HG03378 (cell line): ENCODE results near the gene RGS7.
"Not testable (repeated sequence)": the region's sequence is repeated elsewhere in the genome, so short reads cannot be mapped to it uniquely, and the experiment has no call there.

Experiments used
- ATAC-seq: cut with Tn5 transposase; IDR thresholded peaks from one replicate; pipeline ENCODE4 v1.9.1; 2021; ENCODE audit warnings: mild to moderate bottlenecking, moderate library complexity; ENCODE audit not compliant: unreplicated experiment

The RGS7 gene

DNA sequence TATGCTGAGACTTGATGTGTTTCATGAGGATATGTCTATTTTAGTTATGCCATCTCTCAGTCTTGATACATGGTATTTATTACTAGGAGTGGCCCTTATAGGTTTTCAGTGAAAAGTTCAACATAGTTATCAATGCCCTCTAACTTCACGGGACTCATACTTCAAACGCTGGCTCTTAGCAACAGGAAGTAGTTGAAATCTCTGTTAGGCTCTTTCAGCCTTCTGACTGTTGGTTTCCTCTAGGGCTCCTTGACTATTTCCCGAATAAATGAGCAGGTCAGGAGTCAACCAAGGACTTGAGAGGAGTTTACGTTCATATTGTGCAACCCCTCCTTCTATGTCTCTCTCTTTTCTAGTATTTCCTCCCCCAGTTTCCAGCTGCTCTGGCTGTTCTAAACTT lies 141.8 kb downstream of the RGS7 start:
- ATAC-seq, result no peak

DNA sequence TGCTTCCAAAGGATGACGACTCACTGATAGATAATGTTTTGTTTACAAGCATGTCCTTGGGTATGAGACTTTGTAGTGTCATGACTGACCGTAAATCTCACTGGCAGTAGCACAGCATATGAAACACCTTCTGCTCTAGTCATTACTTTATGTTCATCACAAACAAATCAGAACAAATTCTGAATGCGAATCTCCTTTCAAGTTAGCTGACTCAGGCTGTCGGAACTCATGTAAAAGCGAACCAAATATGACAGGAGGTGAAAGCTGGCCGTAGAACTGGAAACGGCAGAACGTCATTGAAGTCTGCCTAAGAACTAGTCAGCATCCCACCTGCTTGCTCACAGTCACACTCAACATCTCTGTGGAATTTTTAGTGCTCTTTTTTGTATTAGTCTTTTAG lies 143.9 kb downstream of the RGS7 start:
- ATAC-seq, result no peak

DNA sequence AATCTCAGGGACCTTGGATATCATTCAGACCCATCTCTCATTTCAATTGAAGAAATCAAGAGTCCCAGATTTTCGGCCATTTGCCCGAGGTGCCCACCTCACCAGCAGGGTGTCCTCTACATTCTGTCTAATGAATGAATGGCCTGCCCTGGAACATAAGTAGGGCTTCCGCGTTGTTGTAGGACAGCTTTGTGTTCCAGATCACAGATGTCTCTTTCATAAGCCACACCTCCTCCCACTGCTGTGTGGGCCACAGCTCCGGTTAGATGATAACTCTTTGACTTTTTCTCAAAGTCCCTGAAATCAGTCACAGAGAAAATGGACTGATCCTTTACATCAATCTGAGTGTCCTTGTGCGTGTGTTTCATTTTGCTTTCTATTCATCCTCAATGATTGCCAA lies 144.4 kb downstream of the RGS7 start:
- ATAC-seq, result no peak

DNA sequence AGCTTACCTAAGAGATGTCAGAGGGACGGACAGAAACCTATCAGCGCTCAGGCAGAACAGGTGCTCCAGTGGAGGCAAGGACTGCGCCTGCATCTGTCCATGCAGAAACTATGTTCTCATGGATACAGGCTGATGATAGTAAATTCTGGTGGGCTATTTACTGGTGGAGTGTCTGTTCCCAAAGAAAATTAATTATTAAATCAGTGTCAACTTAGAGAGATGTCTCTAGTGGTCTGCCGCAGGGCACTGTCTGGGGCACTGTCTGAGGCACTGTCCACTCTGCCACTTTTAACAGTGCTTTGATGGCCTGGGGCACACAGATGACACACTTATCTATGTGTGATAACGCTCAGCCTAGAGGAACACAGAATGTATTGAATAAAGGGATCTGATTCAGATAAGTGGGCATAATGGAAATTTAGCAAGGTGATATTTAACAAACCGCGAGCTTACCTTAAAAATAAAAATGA lies 148.1 kb downstream of the RGS7 start:
- no peak for ATAC-seq

DNA sequence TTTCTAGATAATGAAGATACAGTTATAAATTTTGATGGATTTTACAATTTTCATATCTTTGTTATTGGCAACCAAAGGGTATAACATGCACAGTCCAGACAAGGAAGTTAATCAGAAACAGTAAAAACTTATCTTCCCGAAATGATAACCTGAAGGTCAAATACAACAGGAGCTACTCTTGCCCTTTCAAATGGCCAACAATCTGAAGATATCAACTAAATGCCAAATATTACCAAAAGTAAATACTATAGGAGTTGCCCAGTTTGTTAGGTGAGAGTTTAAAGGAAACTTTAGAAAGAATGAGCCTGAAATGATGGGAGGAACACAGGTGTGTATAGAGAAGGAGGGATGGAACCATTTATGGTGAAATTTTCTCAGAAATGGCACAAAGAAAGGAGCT lies 153.2 kb downstream of the RGS7 start:
- ATAC-seq, result no peak

DNA sequence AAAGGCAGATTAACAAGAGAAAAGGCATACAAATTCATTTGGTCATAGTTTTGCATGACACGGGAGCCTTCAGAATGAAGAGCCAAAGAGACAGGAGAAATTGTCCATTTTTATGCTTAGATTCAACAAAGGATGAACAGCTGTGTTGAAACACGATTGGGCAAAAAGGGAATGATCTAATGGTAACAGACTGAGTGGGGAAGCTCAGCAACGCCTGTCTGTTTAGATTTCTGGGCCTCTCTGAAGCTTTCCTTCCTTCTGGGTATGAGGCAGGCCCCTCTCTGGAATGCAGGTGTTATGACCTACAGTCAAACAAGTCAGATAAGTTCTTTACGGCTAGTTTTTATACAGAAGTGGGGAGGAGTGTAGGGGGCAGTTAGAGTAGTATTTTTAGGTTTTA lies 154.6 kb downstream of the RGS7 start:
- ATAC-seq, result no peak

DNA sequence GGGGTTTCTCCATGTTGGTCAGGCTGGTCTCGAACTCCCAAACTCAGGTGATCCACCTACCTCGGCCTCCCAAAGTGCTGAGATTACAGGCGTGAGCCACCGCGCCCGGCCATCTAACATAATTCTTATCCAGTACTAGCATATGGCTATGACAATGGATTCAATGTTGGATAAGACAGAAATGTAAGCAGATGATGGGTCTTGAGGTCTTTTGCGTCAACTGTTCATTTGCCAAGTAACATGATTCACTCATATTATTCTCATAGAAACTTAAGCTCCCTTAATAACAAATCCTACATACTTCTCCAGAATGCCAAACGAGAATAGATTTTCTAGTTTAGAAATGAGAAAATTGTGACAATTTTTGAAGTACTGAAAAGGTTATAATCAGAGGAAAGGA lies 170.3 kb downstream of the RGS7 start:
- no peak for ATAC-seq

DNA sequence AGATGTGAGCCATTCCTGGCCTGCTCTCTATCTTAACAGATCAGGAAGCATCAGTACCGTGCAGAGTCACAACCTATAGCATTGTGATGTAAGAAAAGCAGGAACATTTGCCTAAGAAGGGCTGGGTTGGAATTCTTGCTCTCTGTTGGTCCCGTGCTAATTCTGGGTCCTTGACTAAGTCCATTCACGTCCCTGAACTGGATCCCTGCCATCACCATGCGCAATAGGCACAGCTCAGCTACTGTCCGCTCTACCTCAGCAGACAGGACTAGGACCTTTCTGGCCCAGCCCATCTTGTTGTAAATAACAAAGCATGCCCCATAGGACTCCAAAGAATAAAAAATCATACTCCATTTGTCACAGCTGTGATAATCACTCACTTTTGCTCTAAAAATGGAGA lies 175.0 kb downstream of the RGS7 start:
- no peak for ATAC-seq

DNA sequence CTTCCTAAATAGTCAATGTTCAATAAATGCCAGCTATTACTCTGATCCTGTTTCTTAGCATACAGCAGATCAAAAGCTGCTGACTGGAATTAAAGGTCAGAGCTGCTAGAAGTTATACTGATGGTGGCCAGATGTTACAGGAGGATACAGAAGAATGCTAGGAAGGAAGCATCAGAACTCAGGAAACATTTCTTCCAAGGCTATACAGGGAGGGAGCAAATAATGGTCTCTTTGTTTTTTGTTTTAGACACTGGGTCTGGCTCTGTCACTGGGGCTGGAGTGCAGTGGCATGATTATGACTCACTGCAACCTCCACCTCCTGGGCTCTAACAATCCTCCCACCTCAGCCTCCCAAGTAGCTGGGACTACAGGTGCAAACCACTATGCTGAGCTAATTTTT lies 175.5 kb downstream of the RGS7 start:
- no peak for ATAC-seq

DNA sequence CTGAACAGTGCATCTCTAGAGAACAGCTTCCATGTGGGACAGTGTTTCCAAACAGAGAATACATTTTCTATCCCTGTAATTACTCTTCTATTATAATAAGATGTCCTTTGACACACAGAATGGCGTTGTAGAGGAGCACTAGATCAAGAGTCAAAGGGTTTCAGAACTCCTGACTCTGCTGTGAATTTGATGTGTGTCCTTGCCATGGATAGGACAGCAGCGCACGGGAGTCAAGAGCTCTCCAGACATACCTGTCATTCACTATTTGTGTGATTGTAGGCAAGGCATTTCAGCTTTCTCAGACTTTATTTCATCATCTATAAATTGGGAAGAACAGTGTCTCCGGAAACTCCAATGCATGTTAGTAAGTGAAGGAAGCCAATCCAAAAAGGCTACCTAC lies 176.4 kb downstream of the RGS7 start:
- ATAC-seq, result no peak

DNA sequence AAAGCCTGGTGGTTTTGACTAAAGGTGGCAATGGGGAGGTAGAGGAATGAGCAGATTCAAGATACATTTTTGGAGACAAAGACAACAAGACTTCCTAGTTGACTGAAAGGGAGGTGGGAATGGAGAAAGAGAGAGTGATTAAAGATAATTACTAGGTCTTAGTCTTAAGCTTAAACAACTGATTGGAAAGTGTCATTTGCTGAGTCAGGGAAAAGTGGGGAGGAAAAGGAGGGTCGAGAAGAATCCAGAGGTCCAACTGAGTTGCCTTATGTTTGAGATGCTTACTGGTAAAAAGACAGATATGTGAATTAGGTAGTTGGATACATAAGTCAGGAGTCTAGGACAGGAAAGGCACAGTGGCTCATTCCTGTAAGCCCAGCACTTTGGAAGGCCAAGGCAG lies 179.3 kb downstream of the RGS7 start:
- ATAC-seq, result no peak

DNA sequence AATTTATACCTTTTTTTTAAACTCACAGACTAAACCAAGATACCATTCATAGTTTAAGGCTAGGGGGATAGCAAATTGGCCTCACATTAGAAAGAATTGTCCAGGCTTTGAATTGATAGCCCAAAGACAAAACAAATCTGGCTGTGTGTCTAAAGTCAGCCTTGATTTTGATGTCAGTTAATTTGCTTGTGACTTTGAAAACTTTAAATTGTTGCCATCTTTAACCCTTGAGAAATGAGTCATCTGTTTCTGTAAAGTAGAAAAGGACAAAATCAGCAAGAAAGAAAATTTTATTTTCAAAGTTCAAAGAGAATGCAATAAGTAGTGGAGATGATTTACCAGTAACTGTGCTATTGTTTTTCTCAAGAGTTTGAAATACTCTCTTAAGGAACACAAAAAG lies 184.5 kb downstream of the RGS7 start:
- ATAC-seq, result no peak

DNA sequence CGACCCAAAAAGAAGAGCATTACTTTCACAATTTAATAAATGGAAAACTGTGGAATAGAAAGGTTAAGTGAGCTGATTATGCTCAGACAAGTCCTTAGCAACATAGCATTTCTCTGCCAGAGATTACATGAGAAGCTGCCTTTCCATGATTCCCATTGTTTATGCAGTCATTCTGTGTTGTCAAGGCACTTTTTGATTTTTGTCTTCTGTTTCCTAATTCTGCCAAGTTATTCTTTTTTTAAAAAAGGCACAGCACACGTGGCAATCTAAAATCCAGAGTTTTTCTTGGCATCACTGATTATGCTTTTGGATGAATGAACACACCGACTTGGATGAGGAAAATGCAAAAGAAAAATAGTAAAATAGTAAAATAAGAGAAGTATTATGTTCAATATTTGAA lies 185.0 kb downstream of the RGS7 start:
- ATAC-seq, result no peak

DNA sequence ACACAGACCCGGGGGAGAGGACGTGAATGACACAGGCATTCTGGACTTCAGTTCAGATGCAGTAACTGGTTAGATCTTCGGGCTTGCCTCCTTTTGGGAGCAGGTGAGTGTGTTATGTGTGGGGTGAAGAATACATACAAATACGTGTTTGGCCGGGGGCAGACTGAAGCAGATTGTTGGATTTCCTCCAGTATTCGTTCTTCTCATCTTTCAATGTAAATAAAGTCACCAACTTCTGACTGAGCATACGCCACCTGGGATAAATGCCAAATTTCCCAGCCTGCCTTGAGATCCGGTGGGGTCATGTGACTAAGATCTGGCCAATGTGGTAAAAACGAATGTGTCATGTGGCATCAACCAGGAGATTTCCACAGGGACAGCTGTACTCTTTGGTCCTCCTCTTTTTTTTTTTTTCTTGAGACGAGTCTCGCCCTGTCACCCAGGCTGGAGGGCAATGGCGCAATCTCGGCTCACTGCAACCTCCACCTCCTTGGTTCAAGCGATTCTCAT lies 189.8 kb downstream of the RGS7 start:
- ATAC-seq, result no peak

DNA sequence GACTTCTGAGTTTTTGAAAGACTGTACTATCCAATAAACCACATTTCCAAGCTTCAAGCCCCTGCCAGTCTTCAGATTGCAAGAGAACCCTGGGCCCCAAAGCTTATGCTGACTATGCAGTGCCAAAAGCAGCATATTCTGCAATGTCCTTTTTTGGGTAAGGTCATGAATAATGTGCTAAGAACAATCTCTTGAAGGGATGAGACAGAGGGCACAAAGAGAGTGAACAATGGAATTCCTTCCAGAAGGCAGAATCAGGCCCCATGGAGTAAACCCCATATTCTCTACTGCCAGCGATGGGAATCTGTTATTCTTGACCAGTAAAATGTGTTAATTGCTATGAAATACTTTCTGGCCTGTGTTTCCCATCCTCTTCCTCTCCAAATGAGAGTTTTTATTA lies 190.4 kb downstream of the RGS7 start:
- no peak for ATAC-seq

DNA sequence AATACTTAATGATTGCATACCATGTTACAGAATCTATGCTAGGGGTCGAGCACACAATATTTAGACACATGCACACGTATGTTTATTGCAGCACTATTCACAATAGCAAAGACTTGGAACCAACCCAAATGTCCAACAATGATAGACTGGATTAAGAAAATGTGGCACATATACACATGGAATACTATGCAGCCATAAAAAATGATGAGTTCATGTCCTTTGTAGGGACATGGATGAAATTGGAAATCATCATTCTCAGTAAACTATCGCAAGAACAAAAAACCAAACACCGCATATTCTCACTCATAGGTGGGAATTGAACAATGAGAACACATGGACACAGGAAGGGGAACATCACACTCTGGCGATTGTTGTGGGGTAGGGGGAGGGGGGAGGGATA lies 191.7 kb downstream of the RGS7 start:
- ATAC-seq, result not testable (repeated sequence)

DNA sequence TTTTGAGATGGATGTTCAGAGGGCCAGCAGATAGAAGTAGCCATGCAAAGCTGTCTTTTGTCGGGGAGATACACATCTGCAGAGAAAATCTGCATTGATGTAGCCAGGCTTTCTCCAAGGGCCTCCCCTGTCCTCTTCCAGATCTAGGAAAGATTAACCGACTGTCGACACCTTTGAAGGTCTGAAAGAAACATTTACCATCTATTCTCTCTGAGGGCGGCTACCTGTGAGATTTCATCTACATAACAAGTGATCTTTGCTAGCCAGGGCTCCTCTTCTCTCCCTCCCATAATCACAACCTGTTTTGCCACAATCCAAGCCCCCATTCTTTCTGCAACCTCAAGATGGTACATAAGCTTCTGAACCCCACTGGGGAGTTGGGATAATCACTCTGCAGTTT lies 193.6 kb downstream of the RGS7 start:
- no peak for ATAC-seq

DNA sequence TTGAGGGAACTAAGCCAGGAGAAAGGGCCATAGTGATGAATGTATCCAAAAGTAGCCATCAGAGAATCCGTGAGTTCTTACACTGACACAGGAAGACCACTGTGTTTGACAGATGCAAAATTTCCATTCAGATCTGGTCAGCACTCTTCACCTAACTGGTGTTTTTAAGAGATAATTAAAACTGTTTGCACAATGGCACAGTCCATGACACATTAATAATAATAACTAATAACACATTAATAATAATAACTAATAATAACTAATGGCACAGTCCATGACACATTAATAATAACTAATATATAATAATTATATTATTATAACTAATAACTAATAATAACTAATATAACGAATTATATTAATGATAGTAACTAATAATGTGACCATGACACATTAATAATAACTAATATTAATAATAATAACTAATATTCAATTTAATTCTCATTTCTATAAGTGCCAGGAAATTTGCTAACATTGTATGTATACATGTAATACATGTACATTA lies 195.8 kb downstream of the RGS7 start:
- no peak for ATAC-seq

DNA sequence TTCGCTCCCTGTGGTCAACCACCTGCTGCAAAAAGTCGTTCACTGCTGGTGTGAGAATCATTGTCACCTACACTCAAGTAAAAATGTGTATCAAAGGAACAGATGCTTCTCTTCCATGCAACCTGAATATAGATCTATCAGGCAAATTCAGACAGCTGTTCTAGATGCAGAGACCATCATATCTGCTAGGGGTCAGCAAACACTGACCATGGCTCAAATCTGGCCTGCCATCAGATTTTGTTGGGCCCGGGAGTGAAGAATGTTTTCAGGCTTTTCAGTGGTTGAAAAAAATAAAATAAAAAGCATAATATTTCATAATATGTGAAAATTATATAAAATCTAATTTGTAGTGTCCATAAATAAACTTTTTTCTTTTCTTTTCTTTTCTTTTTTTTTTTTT lies 199.6 kb downstream of the RGS7 start:
- no peak for ATAC-seq

DNA sequence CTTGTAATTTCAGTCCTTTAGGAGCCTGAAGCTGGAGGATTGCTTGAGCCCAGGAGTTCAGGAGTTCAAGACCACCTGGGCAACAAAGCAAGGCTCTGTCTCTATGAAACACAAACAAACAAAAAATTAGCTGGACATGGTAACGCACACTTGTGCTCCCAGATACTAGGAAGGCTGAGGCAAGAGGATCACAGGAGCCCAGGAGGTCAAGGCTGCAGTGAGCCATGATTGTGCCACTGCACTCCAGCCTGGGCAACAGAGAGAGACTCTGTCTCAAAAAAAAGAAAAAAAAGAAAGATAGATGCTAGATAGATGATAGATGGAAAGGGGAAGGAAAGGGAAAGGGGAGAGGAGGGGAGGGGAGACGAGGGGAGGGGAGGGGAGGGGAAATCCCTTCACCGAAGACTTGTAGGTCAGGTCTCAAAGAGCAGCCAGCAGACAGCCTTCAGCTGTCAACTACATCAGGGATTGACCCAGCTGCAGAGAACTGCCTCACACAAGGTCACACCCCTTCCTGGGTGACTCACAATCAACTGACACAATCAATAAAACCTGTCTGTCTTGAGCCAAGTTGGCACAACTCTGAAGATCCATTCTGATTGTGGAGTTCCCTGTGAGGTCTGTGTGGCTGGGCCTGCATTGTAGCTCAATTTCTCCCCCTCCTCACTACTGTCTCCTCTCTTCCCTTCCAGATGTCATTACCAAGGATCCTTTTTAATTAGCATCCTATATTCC lies 200.6 kb downstream of the RGS7 start:
- no peak for ATAC-seq

DNA sequence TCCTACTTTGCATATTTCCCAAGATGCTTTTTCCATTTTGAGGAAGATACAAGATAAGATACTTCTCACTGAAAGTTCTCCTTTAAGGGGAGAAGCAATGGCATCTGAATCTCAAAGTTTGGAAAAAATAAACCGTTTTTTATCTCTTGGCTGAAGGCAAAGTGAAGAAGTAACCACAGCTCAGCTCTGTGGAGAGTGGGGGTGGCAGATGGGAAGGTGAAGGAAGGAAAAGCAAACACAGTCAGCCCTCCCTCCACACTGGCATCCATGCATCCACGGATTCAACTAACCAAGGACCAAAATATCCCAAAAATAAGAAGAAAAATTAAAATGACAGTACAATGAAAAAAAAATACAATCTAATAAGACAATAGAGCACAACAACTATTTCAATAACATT lies 211.1 kb downstream of the RGS7 start:
- ATAC-seq, result no peak

DNA sequence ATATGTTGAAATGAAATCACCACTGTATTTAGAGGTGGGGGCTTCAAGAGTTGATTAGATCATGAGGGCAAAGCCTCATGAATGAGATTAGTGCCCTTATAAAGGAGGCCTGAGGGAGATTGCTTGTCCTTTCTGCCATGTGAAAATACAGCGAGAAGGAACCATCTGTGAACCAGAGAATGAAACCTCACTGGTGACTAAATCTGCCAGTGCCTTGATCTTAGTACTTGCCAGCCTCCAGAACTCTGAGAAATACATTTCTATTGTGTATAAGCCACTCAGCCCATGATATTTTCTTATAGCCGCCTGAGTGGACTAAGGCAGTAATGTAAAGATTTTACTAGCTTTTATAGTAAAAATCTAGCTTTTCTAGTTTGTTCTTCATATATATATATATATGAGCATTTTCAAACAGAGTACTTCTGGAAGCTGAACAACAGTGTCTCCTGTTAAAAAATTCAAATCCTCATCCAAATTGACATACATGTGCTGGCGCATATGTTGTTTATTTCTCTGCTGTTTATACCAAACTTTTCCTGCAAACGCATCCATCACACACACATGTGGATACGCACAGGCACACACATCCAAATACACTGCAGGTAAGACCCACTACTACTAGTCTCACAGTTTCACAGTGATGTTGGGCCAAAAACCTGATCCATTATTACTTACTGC lies 213.1 kb downstream of the RGS7 start:
- no peak for ATAC-seq
